ENCODE results near the gene CKAP5.
A peak's percentile ranks its signal among the peaks of the same experiment; 100 is the strongest.
"Not testable (repeated sequence)": the region's sequence is repeated elsewhere in the genome, so short reads cannot be mapped to it uniquely, and the experiment has no call there.

Gene CKAP5

DNA sequence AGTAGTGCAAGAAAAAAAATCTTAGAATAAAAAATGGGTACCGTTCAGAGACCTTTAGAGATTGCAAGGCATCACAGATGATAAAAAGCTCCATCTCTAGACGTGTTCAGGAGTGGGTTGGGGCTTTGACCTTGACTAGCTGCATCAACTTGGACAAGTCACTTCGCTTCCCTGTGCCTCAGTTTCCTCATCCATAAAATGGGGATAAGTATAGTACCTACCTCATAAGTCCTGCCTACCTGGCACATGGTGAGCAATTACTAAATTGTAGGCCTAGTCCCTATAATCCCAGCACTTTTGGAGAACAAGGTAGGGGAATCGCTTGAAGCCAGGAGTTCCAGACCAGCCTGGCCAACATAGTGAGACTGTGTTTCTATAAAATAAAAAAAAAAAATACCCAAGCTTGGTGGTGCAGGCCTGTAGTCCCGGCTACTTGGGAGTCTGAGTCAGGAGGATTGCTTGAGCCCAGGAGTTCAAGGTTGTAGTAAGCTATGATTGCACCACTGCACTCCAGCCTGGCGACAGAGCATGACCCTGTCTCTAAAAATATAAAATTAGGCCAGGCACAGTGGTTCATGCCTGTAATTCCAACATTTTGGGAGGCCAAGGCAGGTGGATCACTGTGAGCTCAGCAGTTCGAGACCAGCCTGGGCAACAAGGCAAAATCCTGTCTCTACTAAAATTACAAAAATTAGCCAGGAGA lies 133.1 kb downstream of the CKAP5 start:
- TF ChIP-seq, protein P1, sequence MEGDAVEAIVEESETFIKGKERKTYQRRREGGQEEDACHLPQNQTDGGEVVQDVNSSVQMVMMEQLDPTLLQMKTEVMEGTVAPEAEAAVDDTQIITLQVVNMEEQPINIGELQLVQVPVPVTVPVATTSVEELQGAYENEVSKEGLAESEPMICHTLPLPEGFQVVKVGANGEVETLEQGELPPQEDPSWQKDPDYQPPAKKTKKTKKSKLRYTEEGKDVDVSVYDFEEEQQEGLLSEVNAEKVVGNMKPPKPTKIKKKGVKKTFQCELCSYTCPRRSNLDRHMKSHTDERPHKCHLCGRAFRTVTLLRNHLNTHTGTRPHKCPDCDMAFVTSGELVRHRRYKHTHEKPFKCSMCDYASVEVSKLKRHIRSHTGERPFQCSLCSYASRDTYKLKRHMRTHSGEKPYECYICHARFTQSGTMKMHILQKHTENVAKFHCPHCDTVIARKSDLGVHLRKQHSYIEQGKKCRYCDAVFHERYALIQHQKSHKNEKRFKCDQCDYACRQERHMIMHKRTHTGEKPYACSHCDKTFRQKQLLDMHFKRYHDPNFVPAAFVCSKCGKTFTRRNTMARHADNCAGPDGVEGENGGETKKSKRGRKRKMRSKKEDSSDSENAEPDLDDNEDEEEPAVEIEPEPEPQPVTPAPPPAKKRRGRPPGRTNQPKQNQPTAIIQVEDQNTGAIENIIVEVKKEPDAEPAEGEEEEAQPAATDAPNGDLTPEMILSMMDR (IDR thresholded peaks at IDR 0.05; ENCODE audit: borderline replicate concordance, insufficient read depth, low read depth, low read length): no peak
- no peak overlapping the region for H3K4me3 ChIP-seq (ENCODE audit: low read depth, low read length)

DNA sequence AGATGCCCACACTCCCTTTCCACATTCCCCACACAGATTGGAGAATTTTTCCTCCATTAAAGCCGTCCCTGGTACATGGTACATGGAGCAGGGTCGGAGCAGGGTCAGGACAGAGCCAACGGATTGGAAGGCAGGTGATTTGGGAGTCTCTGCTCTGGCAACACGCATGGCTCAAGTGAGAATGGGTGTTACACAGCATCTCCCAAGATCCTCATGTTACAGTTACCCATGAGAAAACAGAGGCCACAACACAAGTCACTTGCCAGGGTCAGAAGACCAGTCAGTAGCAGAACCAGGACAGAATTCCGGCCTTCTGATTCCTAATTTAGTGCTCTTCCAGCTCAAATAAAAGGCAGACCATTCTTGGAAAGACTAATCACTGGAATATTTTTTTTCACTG lies 134.8 kb downstream of the CKAP5 start:
- no peak overlapping the region for H3K4me3 ChIP-seq (ENCODE audit: low read depth, low read length)
- TF ChIP-seq, protein P1 (IDR thresholded peaks at IDR 0.05; ENCODE audit: borderline replicate concordance, insufficient read depth, low read depth, low read length): no peak

- TF ChIP-seq, protein P1 (IDR thresholded peaks at IDR 0.05; ENCODE audit: borderline replicate concordance, insufficient read depth, low read depth, low read length): no peak
- H3K4me3 ChIP-seq (ENCODE audit: low read depth, low read length): no peak overlapping the region
Measured at GRCh38 chr11:46710821-46711269, 135.2 kb downstream of the CKAP5 start.

DNA sequence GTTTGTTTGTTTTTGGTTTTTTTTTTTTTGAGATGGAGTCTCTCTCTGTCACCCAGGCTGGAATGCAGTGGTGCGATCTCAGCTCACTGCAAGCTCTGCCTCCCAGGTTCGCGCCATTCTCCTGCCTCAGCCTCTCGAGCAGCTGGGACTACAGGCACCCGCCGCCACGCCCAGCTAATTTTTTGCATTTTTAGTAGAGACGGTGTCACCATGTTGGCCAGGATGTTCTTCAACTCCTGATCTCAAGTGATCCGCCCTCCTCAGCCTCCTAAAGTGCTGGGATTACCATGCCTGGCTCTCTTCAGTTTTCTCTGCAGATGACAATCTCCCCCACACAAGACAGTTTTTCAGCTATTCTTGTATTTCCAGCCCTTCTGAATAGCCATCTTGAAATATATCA lies 136.7 kb downstream of the CKAP5 start:
- H3K4me3 ChIP-seq (ENCODE audit: low read depth, low read length): not testable (repeated sequence)

DNA sequence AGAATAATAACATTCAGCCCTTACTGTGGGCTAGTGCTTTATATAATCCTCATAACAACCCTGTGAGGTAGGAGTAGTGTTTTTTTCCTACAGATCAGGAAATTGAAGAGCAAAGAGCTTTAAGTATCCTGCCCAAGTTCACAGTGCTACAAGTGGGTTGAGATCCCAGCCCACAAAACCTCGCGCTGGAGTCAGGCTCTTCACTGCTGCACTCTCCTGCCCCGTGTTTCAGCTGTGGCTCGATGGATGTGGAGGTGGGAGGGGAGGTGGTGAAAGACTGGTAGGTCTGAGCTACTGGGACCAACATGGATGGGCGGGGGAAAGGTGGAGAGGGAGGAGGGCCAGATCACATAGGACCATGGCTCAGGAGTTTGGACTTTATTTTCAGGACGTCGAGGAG lies 139.2 kb downstream of the CKAP5 start:
- TF ChIP-seq, protein P1 (IDR thresholded peaks at IDR 0.05; ENCODE audit: borderline replicate concordance, insufficient read depth, low read depth, low read length): no peak
- no peak overlapping the region for H3K4me3 ChIP-seq (ENCODE audit: low read depth, low read length)

DNA sequence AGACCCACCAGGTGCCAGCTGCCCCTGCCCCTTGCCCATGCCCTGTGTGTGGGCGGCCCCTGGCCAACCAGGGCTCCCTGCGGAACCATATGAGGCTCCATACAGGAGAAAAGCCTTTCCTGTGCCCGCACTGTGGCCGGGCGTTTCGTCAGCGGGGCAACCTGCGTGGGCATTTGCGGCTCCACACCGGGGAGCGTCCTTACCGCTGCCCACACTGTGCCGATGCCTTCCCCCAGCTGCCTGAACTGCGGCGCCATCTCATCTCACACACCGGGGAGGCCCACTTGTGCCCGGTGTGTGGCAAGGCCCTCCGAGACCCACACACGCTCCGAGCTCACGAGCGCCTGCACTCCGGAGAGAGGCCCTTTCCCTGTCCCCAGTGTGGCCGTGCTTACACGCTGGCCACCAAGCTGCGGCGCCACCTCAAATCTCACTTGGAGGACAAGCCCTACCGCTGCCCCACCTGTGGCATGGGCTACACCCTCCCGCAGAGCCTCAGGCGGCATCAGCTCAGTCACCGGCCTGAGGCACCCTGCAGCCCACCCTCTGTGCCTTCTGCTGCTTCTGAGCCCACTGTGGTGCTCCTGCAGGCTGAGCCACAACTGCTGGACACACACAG lies 140.9 kb downstream of the CKAP5 start:
- H3K4me3 ChIP-seq (ENCODE audit: low read depth, low read length): no peak overlapping the region
- TF ChIP-seq, protein P1 (IDR thresholded peaks at IDR 0.05; ENCODE audit: borderline replicate concordance, insufficient read depth, low read depth, low read length): no peak

DNA sequence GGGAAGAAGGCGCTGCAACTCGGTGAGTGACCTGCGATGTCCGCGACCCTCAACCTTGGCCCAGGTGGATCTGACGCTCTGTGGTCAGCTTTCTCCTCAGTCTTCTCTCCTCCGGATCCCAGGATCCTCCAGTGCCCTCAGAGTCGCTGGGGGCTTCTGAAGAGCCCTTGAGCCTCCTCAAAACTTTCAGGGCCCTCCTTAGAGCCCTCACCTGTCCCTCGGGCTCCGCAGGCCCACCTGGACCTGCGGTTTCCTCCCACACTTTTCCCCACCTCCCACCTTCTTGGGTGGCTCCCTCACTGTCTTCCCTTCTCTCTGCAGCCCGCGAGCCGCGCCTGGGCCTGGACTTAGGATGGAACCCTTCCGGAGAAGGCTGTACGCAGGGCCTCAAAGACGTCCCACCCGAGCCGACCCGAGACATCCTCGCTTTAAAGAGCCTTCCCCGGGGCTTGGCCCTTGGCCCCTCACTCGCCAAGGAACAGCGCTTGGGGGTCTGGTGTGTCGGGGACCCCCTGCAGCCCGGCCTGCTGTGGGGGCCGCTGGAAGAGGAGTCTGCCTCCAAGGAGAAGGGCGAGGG lies 144.9 kb downstream of the CKAP5 start:
- TF ChIP-seq, protein P1 (IDR thresholded peaks at IDR 0.05; ENCODE audit: borderline replicate concordance, insufficient read depth, low read depth, low read length): no peak

More for the DNA sequence above, 144.9 kb downstream of the CKAP5 start:
- H3K4me3 ChIP-seq (ENCODE audit: low read depth, low read length): peak overlapping the region; percentile 90
